HepG2 (cell line): ENCODE results near the gene ERBB3. TPM values are rescaled to one million over a fixed set of nuclear protein-coding genes. Genes with fewer than 3 reads are reported as not detected.

ENCODE experiments used
- AKAP8 ChIP-seq: sonication (generic); formaldehyde crosslinking; IDR thresholded peaks from 2 replicates; pipeline ENCODE4 v1.5.1; 2020; ENCODE audit warnings: mild to moderate bottlenecking, missing genetic modification reagents
- ARHGAP35 ChIP-seq: sonication (generic); formaldehyde crosslinking; IDR thresholded peaks from 2 replicates; pipeline ENCODE4 v1.9.0; 2022; ENCODE audit warnings: mild to moderate bottlenecking, inconsistent platforms, moderate library complexity, missing genetic modification reagents, borderline replicate concordance
- CEBPZ ChIP-seq: IDR thresholded peaks from 2 replicates; pipeline ENCODE4 v1.6.1; 2012; ENCODE audit warnings: low read length, improper control_type of control experiment
- DBP ChIP-seq: sonication (generic); formaldehyde crosslinking; IDR thresholded peaks from 2 replicates; pipeline ENCODE4 v1.4.0; 2020; ENCODE audit warnings: missing genetic modification reagents; ENCODE audit errors: not compliant biosample characterization
- KDM1A ChIP-seq: IDR thresholded peaks from 2 replicates; pipeline ENCODE4 v1.6.1; 2016; ENCODE audit warnings: missing compliant biosample characterization
- MXD4 ChIP-seq: IDR thresholded peaks from 2 replicates; pipeline ENCODE4 v1.6.1; 2016; ENCODE audit warnings: mild to moderate bottlenecking, missing biosample characterization, missing genetic modification reagents
- MYNN ChIP-seq: sonication (generic); formaldehyde crosslinking; IDR thresholded peaks from 2 replicates; pipeline ENCODE4 v1.4.0; 2020; ENCODE audit warnings: mild to moderate bottlenecking, low read depth, missing genetic modification reagents
- NFYB ChIP-seq: sonication (generic); formaldehyde crosslinking; IDR thresholded peaks from 2 replicates; pipeline ENCODE4 v1.4.0; 2020; ENCODE audit warnings: missing genetic modification reagents
- RARG ChIP-seq: sonication (generic); formaldehyde crosslinking; IDR thresholded peaks from 2 replicates; pipeline ENCODE4 v1.4.0; 2020; ENCODE audit warnings: low read depth, mild to moderate bottlenecking, missing genetic modification reagents
- RORA ChIP-seq: sonication (generic); formaldehyde crosslinking; IDR thresholded peaks from 2 replicates; pipeline ENCODE4 v1.5.0; 2020; ENCODE audit warnings: mild to moderate bottlenecking, missing genetic modification reagents, moderate library complexity
- SMARCE1 ChIP-seq: fragments of 450-650 bp; IDR thresholded peaks from 2 replicates; pipeline ENCODE4 v1.6.1; 2017; ENCODE audit warnings: borderline replicate concordance
- SRSF9 ChIP-seq: fragments of 200-400 bp; formaldehyde crosslinking; IDR thresholded peaks from 2 replicates; pipeline ENCODE4 v1.6.1; 2018; ENCODE audit warnings: borderline replicate concordance, mild to moderate bottlenecking, low read depth, low read length; ENCODE audit not compliant: insufficient read depth, poor library complexity, severe bottlenecking
- ZC3H13 ChIP-seq: sonication (generic); formaldehyde crosslinking; IDR thresholded peaks from 2 replicates; pipeline ENCODE4 v1.8.1; 2023; ENCODE audit warnings: mild to moderate bottlenecking, missing genetic modification reagents, moderate library complexity
- ZNF124 ChIP-seq: sonication (generic); formaldehyde crosslinking; IDR thresholded peaks from 2 replicates; pipeline ENCODE4 v1.4.0; 2020; ENCODE audit warnings: missing genetic modification reagents
- ZNF20 ChIP-seq: sonication (generic); formaldehyde crosslinking; IDR thresholded peaks from 2 replicates; pipeline ENCODE4 v1.4.0; 2020; ENCODE audit warnings: mild to moderate bottlenecking, moderate library complexity, missing genetic modification reagents
- ZNF296 ChIP-seq: sonication (generic); formaldehyde crosslinking; conservative IDR thresholded peaks from 2 replicates; pipeline ENCODE4 v1.5.0; 2020; ENCODE audit warnings: mild to moderate bottlenecking, missing genetic modification reagents
- ZNF468 ChIP-seq: sonication (generic); formaldehyde crosslinking; IDR thresholded peaks from 2 replicates; pipeline ENCODE4 v1.8.0; 2022; ENCODE audit warnings: mild to moderate bottlenecking, moderate library complexity, missing genetic modification reagents
- ZNF773 ChIP-seq: sonication (generic); formaldehyde crosslinking; IDR thresholded peaks from 2 replicates; pipeline ENCODE4 v1.4.0; 2020; ENCODE audit warnings: missing genetic modification reagents, borderline replicate concordance
- ZSCAN5A ChIP-seq: sonication (generic); formaldehyde crosslinking; IDR thresholded peaks from 2 replicates; pipeline ENCODE4 v1.8.0; 2022; ENCODE audit warnings: mild to moderate bottlenecking, missing genetic modification reagents, borderline replicate concordance
- polyA plus RNA-seq, 8 experiments: library from polyadenylated mRNA; depleted of rRNA in 3 of 8; stranded (reverse) in 7 of 8; unstranded in 1 of 8; fragments of >200 nt; fragmentation: Illumina TruSeq in 4 of 8; extraction: Trizol in 4 of 8; gene quantifications; 2 replicates each; pipeline versions ENCODE4 v1.2.1 to v1.2.3, GENCODE V29; 2011 to 2016; ENCODE audit warnings: low read depth in 4 of 8, missing spikeins in 1 of 8, mixed read lengths in 1 of 8; ENCODE audit not compliant: insufficient read depth in 1 of 8
- total RNA-seq, 5 experiments: library from RNA; depleted of rRNA; stranded (reverse); fragments of >200 nt; fragmentation: Illumina TruSeq; extraction: Trizol; gene quantifications; 2 replicates each; pipeline ENCODE4 v1.2.3, GENCODE V29; 2016; ENCODE audit warnings: low read depth in 1 of 5

ERBB3 gene
- total and polyA plus RNA-seq, 2 of the 13 experiments (the other 11 are each of a cell fraction or from before 2014, with no cell fraction given) = 93.6 to 358 TPM

GRCh38 chr12:56041552-56042429 is 38.2 kb upstream of the ERBB3 start, which contains the start of gene RPS26 (continued):
- TF ChIP-seq SRSF9 (no peak), ZNF124 (CRISPR knock-in tag) (peak; percentile 97), SMARCE1 (no peak), ZNF468 (CRISPR knock-in tag) (no peak), ZNF773 (CRISPR knock-in tag) (peak; percentile 86; the same call in 1 of the 2 replicates), KDM1A (CRISPR knock-in tag) (no peak), ZSCAN5A (CRISPR knock-in tag) (no peak), RARG (no peak), MYNN (CRISPR knock-in tag) (peak; percentile 92; the same call in 1 of the 2 replicates), ZNF20 (CRISPR knock-in tag) (no peak; the same call in 1 of the 2 replicates), MXD4 (peak; percentile 69), ZC3H13 (CRISPR knock-in tag) (peak; percentile 72; the same call in 1 of the 2 replicates), RORA (0 out of 2 replicates have a peak, but pooled peaks have one; percentile 77), CEBPZ (no peak), NFYB (CRISPR knock-in tag) (peak; percentile 81), ARHGAP35 (CRISPR knock-in tag) (peak; percentile 78; the same call in 1 of the 2 replicates), ZNF296 (CRISPR knock-in tag) (no peak), DBP (CRISPR knock-in tag) (peak; percentile 52), AKAP8 (CRISPR knock-in tag) (peak; percentile 53; the same call in 1 of the 2 replicates)
